ENCODE results near the gene PKD1. TPM values are rescaled to one million over a fixed set of nuclear protein-coding genes. Genes with fewer than 3 reads are reported as not detected.

The PKD1 gene
- total RNA-seq, 1 donor: 118 TPM

DNA sequence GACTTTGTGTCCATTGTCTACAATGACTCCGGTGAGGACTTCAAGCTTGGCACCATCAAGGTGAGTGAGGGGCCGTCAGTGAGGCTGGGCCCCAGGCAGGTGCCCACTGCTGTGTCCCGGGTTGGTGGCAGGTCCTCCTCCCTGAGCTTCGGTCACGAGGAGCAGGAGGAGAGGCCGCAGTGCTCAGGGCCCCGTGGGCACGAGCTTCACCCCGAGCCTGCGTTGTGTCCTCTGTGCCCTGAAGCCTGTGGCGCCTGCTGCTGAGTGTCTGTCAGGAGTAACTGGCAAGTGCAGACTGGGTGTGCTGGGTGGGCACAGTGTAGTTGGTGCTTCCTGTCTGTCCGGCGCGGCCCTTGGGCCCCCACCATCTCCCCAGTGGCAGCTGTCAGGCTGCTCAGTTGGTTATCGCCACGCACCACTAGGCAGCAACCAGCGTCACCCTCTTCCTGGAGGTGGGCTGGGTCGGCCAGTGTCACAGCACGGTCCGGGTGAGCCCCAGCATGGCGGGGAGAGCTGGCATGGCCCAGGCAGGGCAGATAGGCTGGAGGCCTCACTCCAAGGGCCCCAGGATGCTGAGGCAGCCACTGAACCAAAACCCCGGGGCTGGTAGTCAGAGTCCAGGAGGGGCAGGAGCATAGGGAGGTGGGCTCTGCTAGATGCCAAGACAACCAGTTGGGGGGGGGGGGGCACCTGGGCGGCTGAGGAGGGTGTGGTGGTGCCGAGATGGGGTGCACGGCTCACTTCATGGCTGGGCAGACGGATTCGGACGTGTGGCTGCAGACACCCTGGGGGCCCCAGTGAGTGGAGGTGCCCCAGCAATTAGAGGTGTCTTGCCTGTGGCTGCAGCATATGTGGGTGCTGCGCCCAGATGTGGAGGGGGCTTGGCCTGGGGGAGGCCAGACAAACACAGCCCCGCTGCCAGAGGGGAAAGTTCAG, 48.6 kb downstream of the PKD1 start:
- TF ChIP-seq, protein P1, sequence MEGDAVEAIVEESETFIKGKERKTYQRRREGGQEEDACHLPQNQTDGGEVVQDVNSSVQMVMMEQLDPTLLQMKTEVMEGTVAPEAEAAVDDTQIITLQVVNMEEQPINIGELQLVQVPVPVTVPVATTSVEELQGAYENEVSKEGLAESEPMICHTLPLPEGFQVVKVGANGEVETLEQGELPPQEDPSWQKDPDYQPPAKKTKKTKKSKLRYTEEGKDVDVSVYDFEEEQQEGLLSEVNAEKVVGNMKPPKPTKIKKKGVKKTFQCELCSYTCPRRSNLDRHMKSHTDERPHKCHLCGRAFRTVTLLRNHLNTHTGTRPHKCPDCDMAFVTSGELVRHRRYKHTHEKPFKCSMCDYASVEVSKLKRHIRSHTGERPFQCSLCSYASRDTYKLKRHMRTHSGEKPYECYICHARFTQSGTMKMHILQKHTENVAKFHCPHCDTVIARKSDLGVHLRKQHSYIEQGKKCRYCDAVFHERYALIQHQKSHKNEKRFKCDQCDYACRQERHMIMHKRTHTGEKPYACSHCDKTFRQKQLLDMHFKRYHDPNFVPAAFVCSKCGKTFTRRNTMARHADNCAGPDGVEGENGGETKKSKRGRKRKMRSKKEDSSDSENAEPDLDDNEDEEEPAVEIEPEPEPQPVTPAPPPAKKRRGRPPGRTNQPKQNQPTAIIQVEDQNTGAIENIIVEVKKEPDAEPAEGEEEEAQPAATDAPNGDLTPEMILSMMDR (IDR thresholded peaks at IDR 0.05; ENCODE audit: insufficient read depth, low read length): no peak
- DNase-seq (ENCODE audit: low read depth): no peak
- no peak overlapping the region for H3K4me3 ChIP-seq (ENCODE audit: low read depth, low read length)

DNA sequence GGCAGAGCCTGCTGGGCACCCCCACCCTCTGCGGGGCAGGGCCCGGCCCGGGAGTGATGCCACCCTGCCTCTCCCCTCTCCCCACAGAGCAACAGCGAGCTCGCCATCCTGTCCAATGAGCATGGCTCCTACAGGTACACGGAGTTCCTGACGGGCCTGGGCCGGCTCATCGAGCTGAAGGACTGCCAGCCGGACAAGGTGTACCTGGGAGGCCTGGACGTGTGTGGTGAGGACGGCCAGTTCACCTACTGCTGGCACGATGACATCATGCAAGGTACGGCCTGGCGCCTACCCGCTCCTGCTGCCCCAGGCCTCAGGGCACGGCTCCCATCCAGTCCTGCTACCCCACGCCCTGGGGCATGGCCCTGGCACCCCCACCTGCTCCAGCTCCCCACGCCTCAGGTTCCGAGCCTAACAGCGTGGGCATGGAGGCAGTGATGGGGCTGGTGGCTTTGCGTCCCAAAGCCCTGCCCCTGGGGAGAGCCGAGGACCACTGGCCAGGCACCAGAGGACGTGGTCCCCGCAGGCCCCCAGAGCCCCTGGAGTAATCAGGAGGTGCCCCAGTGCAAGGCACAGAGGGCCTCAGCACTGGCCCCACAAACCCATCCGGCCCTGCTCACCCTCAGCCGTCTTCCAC, 49.5 kb downstream of the PKD1 start:
- DNase-seq (ENCODE audit: low read depth): no peak
- TF ChIP-seq, protein P1 (IDR thresholded peaks at IDR 0.05; ENCODE audit: insufficient read depth, low read length): no peak
- H3K4me3 ChIP-seq (ENCODE audit: low read depth, low read length): no peak overlapping the region

DNA sequence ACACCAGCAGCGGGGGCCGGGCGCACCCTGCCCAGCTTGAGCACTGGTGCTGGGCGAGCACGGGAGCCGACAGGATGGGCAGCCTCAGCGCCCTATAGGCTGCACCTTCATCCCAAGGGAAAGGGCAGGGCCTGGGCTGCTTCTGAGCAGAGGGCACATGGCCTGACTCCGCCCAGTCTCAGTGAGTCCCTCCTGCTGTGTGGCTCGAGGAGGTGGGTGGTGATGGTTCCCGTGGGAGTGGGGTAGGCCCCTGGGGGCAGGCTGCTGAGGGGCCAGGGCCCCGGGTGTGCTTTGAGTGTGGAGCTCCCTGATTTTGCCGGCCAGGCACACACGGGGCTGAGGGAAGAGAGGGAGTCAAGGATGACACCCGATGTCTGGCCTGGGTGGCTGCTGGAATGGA, 50.0 kb downstream of the PKD1 start:
- DNase-seq (ENCODE audit: low read depth): peak; percentile 29
- no peak overlapping the region for H3K4me3 ChIP-seq (ENCODE audit: low read depth, low read length)
- TF ChIP-seq, protein P1 (IDR thresholded peaks at IDR 0.05; ENCODE audit: insufficient read depth, low read length): no peak

DNA sequence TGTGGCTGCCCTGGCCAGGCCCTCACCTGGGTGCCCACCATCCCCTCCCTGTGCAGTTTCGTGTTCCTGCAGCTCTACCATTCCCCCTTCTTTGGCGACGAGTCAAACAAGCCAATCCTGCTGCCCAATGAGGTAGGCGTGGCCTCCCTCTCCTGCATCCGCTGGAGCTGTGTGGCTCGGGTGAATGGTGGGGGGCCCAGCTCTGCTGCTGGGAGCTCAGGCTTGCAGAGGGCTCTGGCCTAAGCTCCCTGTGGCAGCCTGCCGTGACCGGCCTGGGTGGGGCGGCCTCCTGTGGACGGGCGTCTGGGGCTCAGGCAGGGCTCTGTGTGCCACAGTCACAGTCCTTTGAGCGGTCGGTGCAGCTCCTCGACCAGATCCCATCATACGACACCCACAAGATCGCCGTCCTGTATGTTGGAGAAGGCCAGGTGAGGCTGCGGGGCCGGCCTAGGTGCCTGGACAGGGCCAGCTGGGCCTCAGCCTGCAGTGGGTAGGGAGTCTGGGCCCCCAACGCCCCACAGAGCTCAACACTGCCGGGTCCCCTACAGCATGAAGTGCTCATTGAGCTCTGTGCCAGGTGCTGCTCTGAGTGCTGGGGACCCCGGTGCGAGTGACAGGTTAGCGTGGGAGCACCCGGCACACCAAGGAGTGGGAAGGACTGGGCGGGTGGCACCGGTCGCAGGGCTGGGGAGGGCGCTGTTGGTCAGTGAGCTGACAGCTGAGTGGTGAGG, 50.6 kb downstream of the PKD1 start:
- TF ChIP-seq, protein P1 (IDR thresholded peaks at IDR 0.05; ENCODE audit: insufficient read depth, low read length): no peak
- no peak for DNase-seq (ENCODE audit: low read depth)

DNA sequence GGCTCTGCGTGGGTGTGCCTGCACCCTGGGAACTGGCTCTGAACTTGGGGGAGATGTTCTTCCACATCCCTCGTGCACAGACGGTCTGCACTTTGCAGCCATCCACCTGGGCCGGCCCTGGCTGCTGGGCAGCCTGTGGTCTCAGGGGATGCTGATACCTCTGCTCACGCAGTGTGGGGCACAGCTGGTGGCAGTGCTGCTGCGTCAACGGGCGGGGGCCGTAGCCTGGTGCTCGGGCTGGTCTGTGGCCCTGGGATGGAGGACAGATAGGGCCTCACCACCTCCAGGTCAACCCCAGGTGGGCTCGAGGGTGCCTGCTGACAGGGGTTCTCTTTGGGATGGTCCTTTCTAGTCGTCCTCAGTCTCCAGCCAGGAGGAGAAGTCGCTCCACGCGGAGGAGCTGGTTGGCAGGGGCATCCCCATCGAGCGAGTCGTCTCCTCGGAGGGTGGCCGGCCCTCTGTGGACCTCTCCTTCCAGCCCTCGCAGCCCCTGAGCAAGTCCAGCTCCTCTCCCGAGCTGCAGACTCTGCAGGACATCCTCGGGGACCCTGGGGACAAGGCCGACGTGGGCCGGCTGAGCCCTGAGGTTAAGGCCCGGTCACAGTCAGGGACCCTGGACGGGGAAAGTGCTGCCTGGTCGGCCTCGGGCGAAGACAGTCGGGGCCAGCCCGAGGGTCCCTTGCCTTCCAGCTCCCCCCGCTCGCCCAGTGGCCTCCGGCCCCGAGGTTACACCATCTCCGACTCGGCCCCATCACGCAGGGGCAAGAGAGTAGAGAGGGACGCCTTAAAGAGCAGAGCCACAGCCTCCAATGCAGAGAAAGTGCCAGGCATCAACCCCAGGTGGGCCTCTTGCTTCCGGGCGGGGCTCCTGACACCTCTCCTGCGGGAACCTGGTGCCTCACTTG, 51.6 kb downstream of the PKD1 start:
- TF ChIP-seq, protein P1 (IDR thresholded peaks at IDR 0.05; ENCODE audit: insufficient read depth, low read length): no peak
- DNase-seq (ENCODE audit: low read depth): no peak
- H3K4me3 ChIP-seq (ENCODE audit: low read depth, low read length): no peak overlapping the region

More for the DNA sequence above, 50.6 kb downstream of the PKD1 start:
- no peak overlapping the region for H3K4me3 ChIP-seq (ENCODE audit: low read depth, low read length)

DNA sequence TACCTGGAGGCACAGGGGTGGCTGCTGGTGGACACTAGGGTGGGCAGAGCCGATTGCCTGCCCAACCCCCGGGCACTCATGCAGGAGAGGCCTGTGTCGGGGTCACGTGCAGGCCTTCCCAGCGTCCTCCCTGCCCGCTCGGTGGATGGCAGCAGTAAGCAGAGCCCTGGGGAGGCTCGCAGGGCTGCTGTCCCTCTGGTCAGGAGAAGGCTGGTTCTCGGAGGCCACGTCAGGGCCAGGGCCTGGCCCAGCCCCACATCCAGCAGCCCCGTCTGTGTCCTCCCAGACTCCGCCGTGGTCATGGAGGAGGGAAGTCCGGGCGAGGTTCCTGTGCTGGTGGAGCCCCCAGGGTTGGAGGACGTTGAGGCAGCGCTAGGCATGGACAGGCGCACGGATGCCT, 52.3 kb downstream of the PKD1 start:
- H3K4me3 ChIP-seq (ENCODE audit: low read depth, low read length): no peak overlapping the region
- no peak for DNase-seq (ENCODE audit: low read depth)
- TF ChIP-seq, protein P1 (IDR thresholded peaks at IDR 0.05; ENCODE audit: insufficient read depth, low read length): no peak
